Stimulated activated CD8-positive, alpha-beta memory T cell treated with anti-CD3 and anti-CD28 coated beads, Interleukin-12 subunit alpha, Interleukin-12 subunit beta, amount 100 ng/mL, for 24 hours (primary cell): ENCODE results near the gene POLRMT.

Source experiments
- DNase-seq: peaks from one replicate; pipeline ENCODE4 v3.0.0-alpha.2; 2020; ENCODE audit errors: extremely low read depth

Gene POLRMT

GRCh38 chr19:662962-663681 lies 29.8 kb upstream of the POLRMT start, which contains the start of gene RNF126:
RNF126 (minus strand) TSS chr19:663214; CDS start chr19:663121, 93 bp downstream.
- DNase-seq, result peak; percentile 85

- no peak for DNase-seq
Measured at GRCh38 chr19:662207-662961, 29.0 kb upstream of the POLRMT start.

GRCh38 chr19:661427-662196 lies 28.3 kb upstream of the POLRMT start:
- no peak for DNase-seq

GRCh38 chr19:660793-661426 lies 27.6 kb upstream of the POLRMT start:
- no peak for DNase-seq

GRCh38 chr19:658916-659839 lies 25.8 kb upstream of the POLRMT start:
- no peak for DNase-seq

GRCh38 chr19:658059-658839 lies 24.9 kb upstream of the POLRMT start:
- no peak for DNase-seq

- no peak for DNase-seq
Measured at GRCh38 chr19:657611-658010, 24.3 kb upstream of the POLRMT start.

GRCh38 chr19:656751-657559 lies 23.6 kb upstream of the POLRMT start:
- no peak for DNase-seq

- no peak for DNase-seq
Measured at GRCh38 chr19:655691-656090, 22.4 kb upstream of the POLRMT start.

- DNase-seq, result no peak
Measured at GRCh38 chr19:653425-653824, 20.1 kb upstream of the POLRMT start.

GRCh38 chr19:652467-653389 lies 19.4 kb upstream of the POLRMT start:
- no peak for DNase-seq

GRCh38 chr19:651991-652390 lies 18.7 kb upstream of the POLRMT start:
- DNase-seq, result no peak

GRCh38 chr19:651114-651818 lies 17.9 kb upstream of the POLRMT start:
- no peak for DNase-seq

- DNase-seq, result no peak
Measured at GRCh38 chr19:650121-650520, 16.8 kb upstream of the POLRMT start.

- no peak for DNase-seq
Measured at GRCh38 chr19:648904-649801, 15.8 kb upstream of the POLRMT start.

- DNase-seq, result no peak
Measured at GRCh38 chr19:648305-648704, 15.0 kb upstream of the POLRMT start.
